Heart right ventricle (tissue), 16 donors: Measurements from ENCODE around the gene SBF2. TPM values are rescaled to one million over a fixed set of nuclear protein-coding genes. Genes with fewer than 3 reads are reported as not detected.

ENCODE experiments used
- ATAC-seq, 8 donors: fragments of 200-7000 bp; cut with Tn5 transposase; one replicate each; pipeline ENCODE4 v1.9.1; 2020; ENCODE audit warnings: mild to moderate bottlenecking in 8 of 8, moderate library complexity in 8 of 8, moderate number of reproducible peaks in 1 of 8
- DNase-seq, 2 donors: peaks; one replicate each; pipeline ENCODE4 v3.0.0-alpha.2; 2020
- H3K27ac ChIP-seq, 10 donors: fragments of 200-600 bp; sonication (generic) in 2 of 10; one replicate each; pipeline versions ENCODE4 v1.5.0 to v1.8.0; 2020 to 2022; ENCODE audit warnings: mild to moderate bottlenecking in 3 of 10
- H3K27me3 ChIP-seq, 7 donors: fragments of 200-600 bp; one replicate each; pipeline ENCODE4 v1.8.0; 2021 to 2022; ENCODE audit warnings: mild to moderate bottlenecking in 2 of 7
- H3K36me3 ChIP-seq, 9 donors: fragments of 200-600 bp; sonication (generic) in 1 of 9; one replicate each; pipeline versions ENCODE4 v1.5.0 to v1.8.0; 2020 to 2022; ENCODE audit warnings: mild to moderate bottlenecking in 2 of 9
- H3K4me1 ChIP-seq, 9 donors: fragments of 200-600 bp; sonication (generic) in 1 of 9; one replicate each; pipeline versions ENCODE4 v1.5.0 to v1.8.0; 2020 to 2022; ENCODE audit warnings: mild to moderate bottlenecking in 4 of 9
- H3K4me3 ChIP-seq, 10 donors: fragments of 200-600 bp; sonication (generic) in 2 of 10; one replicate each; pipeline versions ENCODE4 v1.5.0 to v1.8.0; 2020 to 2022; ENCODE audit warnings: mild to moderate bottlenecking in 7 of 10, moderate library complexity in 2 of 10
- H3K9me3 ChIP-seq, 11 donors: fragments of 200-600 bp in 10 of 11; sonication (generic) in 2 of 11; one replicate each; pipeline versions ENCODE4 v1.5.0 to v1.8.0; 2013 to 2022; ENCODE audit warnings: mild to moderate bottlenecking in 2 of 11, control low read depth in 1 of 11, moderate library complexity in 1 of 11
- CTCF ChIP-seq, 9 donors: fragments of 200-600 bp; sonication (generic) in 2 of 9; IDR thresholded peaks; one replicate each; pipeline versions ENCODE4 v1.5.0 to v1.8.0; 2021 to 2022; ENCODE audit warnings: antibody characterized with exemption in 9 of 9, mild to moderate bottlenecking in 5 of 9, moderate library complexity in 1 of 9
- WGBS, 2 donors: extraction: QIAGEN DNeasy Blood & Tissue Kit; methylation state at CpG; one replicate each; pipeline ENCODE4 v1.1.7; 2013; ENCODE audit warnings: inconsistent platforms in 1 of 2; 5-methylcytosine and 5-hydroxymethylcytosine counted together
- intact Hi-C, 10 donors: fragments of 100-400 bp; cut with DNase I; formaldehyde crosslinking; loops; one replicate each; pipeline versions ENCODE4 v1.11.1 to v1.14.2; 2022
- long read RNA-seq, 3 donors: library from polyadenylated mRNA; unstranded; transcript quantifications; one replicate each; pipeline ENCODE4 v2.0.0, GENCODE V29; 2020 to 2021
- polyA plus RNA-seq, 2 donors: library from polyadenylated mRNA; stranded (reverse); fragments of 200-250 nt; gene quantifications; one replicate each; pipeline ENCODE4 v1.2.3, GENCODE V29; 2013
- total RNA-seq, 10 donors: library from RNA; stranded (reverse); fragmentation: NEBNext Ultra II Directional in 3 of 10; extraction: Animal tissue kit (Norgen Biotek cat#: 25700) in 3 of 10; gene quantifications; one replicate each; pipeline versions ENCODE4 v1.2.1 to v1.2.4, GENCODE V29; 2021 to 2023
- donor health status: Arrhythmogenic right ventricular cardiomyopathy.
- donor health status: ischemic (EF 13 %, LVEDD 7.1; RV severe dilation, severe dysfunction).
- donor health status: healthy with polysubstance abuse.
- donor health status: DM: no; HTN: yes; CAD: no.
- donor health status: DM: no; HTN: no; CAD: no.
- donor health status: ischemic (EF 25% LVEDD 6.9; RV normal size, moderate dysfunction).
- donor health status: ischemic (EF 25% LVEDD 5.7; RV mildly dilated, moderate dysfunction).
- donor health status: healthy.
- donor health status: DM: yes; HTN: yes; CAD: no.
- donor health status: Ischemic cardiomyopathy.
- donor health status: ischemic (EF 35%, LVEDD 5.7; RV mildly dilated, moderate dysfunction).
- donor health status: nonischemic (EF 11% LVEDD 7.7; RV severe dilation, severe dysfunction).
- donor health status: DM: yes; HTN: yes; CAD: no.
- donor health status: PGD.
- donor health status: ischemic (EF 29% LVEDD 5.4; RV normal size, mild dysfunction).
- donor health status: nonischemic (EF 23%, LVEDD 6.1; RV moderate dilation, normal function).

Gene SBF2
- total RNA-seq = 10 to 100 TPM; 16.2 to 27.1 (median 21.2) TPM
- 10 to 100 TPM in 1 of 2 donors, 1 to 10 TPM in 1; 8.9 to 22.2 TPM for polyA plus RNA-seq
- long read RNA-seq, donor 1, partial matches to known transcripts = 4 of 5 reads
- long read RNA-seq, donor 1, other reads (novel, unspliced or antisense) = 1 of 5 reads
- long read RNA-seq, donor 2, partial matches to known transcripts = 3 of 5 reads
- long read RNA-seq, donor 2, other reads (novel, unspliced or antisense) = 2 of 5 reads
- long read RNA-seq, donor 3, partial matches to known transcripts = 6 of 11 reads
- long read RNA-seq, donor 3, other reads (novel, unspliced or antisense) = 3 of 11 reads

- Histone ChIP-seq H3K4me3 (peak within 1 kb of the TSS; percentile 70 to 99 (median 94)), H3K27me3 (no peaks in the 10 kb centered on the region), H3K9me3 (no peaks in the 10 kb centered on the region), H3K36me3 (no peaks in the 10 kb centered on the region), H3K27ac (peak within 1 kb of the TSS; percentile 94 to 99 (median 97)), H3K4me1 (peaks cover 0 to 63% (median 24%) of the 10 kb centered on the region in 9 donors)
- DNase-seq (peak; percentile 87 to 90), ATAC-seq (peak; percentile 91 to 96 (median 93))
- no peak for TF ChIP-seq CTCF (IDR thresholded peaks at IDR 0.05)
- 0 to 1% methylated on average over 70 to 81 of the region's 81 CpGs for WGBS, 2 donors
- intact Hi-C loops = loop anchor here in 1 of 10 donors (5.0 kb wide), 1 partner anchor 71 kb away; no protein-coding TSS in a partner anchor
These were observed at the start of gene SBF2 for GRCh38 chr11:10293423-10294289. Gene SBF2, minus strand, starts transcription at chr11:10294219. Its CDS starts 150 bp downstream, at chr11:10294069.

GRCh38 chr11:10338287-10338686 lies 44.3 kb upstream of the SBF2 start:
- Histone ChIP-seq H3K4me3 (no peak overlapping the region), H3K36me3 (no peaks in the 10 kb centered on the region), H3K4me1 (no peaks in the 10 kb centered on the region), H3K27ac (no peak overlapping the region), H3K27me3 (no peaks in the 10 kb centered on the region), H3K9me3 (peaks cover 0 to 4% (median 0%) of the 10 kb centered on the region in 11 donors)
- no peak for TF ChIP-seq CTCF (IDR thresholded peaks at IDR 0.05)
- intact Hi-C loops = no loop called here
- DNase-seq = no peak
- no peak for ATAC-seq

GRCh38 chr11:10333490-10333889 lies 39.5 kb upstream of the SBF2 start:
- peaks cover 0 to 14% (median 8%) of the 10 kb centered on the region in 9 donors for H3K4me1 ChIP-seq
- H3K36me3 ChIP-seq = no peaks in the 10 kb centered on the region
- H3K27me3 ChIP-seq = no peaks in the 10 kb centered on the region
- TF ChIP-seq CTCF (IDR thresholded peaks at IDR 0.05) = no peak
- no peak overlapping the region for H3K27ac ChIP-seq
- ATAC-seq = no peak
- intact Hi-C loops = no loop called here
- peaks cover 0 to 4% (median 0%) of the 10 kb centered on the region in 11 donors for H3K9me3 ChIP-seq
- no peak for DNase-seq
- H3K4me3 ChIP-seq = no peak overlapping the region
- WGBS, 2 donors = 56 to 70% methylated on average over 1 of the region's 1 CpG

- intact Hi-C loops = no loop called here
- Histone ChIP-seq H3K36me3 (no peaks in the 10 kb centered on the region), H3K4me3 (no peak overlapping the region), H3K9me3 (peaks cover 0 to 9% (median 0%) of the 10 kb centered on the region in 11 donors), H3K27me3 (no peaks in the 10 kb centered on the region), H3K4me1 (peaks cover 1 to 32% (median 24%) of the 10 kb centered on the region in 9 donors), H3K27ac (no peak overlapping the region)
- ATAC-seq (no peak), DNase-seq (no peak)
- 88 to 92% methylated on average over 6 of the region's 6 CpGs for WGBS, 2 donors
- no peak for TF ChIP-seq CTCF (IDR thresholded peaks at IDR 0.05)
These were observed 37.7 kb upstream of the SBF2 start for GRCh38 chr11:10331548-10332289.
